ENCODE results near the gene BTBD7. TPM values are rescaled to one million over a fixed set of nuclear protein-coding genes. Genes with fewer than 3 reads are reported as not detected.

The BTBD7 gene
- total RNA-seq, 2 experiments from 2014 or later, result 12.5 to 12.6 TPM

DNA sequence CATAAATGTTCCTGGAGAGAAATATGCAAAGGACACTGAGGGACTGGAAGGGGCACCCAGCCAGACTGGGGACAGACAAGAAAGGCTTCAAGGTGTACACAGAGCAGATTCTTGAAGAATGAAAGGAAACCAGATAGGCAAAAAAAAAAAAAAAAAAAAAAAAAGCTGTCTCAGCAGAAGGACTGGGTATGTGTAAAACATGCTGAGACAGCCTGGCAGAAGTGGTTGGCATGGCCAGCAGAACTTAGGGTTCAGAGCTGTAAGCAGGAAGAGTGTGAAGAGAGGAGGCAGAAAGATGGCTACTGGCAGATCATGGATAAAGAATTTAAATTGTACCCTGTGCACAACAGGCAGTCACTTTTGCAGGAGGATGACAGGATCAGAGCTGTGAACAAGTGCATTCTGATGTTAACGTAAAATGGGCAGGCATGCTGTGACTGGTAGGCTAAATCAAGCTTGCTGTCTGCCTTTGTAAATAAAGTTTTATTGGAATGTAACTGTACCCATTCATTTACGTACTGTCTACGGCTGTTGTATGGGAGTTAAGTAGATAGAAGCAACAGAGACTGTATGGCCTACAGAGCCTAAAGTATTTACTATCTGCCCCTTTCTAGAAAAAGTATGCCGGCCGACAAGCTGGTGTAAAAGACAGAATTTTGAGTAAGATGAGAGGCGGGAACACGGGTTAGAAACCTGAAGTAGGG, 83.6 kb downstream of the BTBD7 start:
- CTCF ChIA-PET, result no interaction called here
- Mint-ChIP-seq H3K9me3 (no peaks in the 10 kb centered on the region), H3K36me3 (ENCODE audit: low read depth) (peaks cover 83% of the 10 kb centered on the region), H3K4me1 (ENCODE audit: low read depth) (no peaks in the 10 kb centered on the region), H3K4me3 (no peak overlapping the region), H3K27ac (no peak overlapping the region), H3K27me3 (no peaks in the 10 kb centered on the region)
- no peak overlapping the region for H3K4me3 ChIP-seq (ENCODE audit: low read length)
- H3K27ac ChIP-seq (ENCODE audit: low read depth in 1 of 2, low read length in 2 of 2), result no peak overlapping the region
- DNase-seq, result no peak
- H3K36me3 ChIP-seq (ENCODE audit: insufficient read depth, low read length), result peaks cover 62% of the 10 kb centered on the region
- no peak for ATAC-seq (ENCODE audit: poor library complexity)
- H3K9me3 ChIP-seq (ENCODE audit: control insufficient read depth in 1 of 2, insufficient read depth in 1 of 2, low read length in 2 of 2), result no peaks in the 10 kb centered on the region
- TF ChIP-seq, protein P1, sequence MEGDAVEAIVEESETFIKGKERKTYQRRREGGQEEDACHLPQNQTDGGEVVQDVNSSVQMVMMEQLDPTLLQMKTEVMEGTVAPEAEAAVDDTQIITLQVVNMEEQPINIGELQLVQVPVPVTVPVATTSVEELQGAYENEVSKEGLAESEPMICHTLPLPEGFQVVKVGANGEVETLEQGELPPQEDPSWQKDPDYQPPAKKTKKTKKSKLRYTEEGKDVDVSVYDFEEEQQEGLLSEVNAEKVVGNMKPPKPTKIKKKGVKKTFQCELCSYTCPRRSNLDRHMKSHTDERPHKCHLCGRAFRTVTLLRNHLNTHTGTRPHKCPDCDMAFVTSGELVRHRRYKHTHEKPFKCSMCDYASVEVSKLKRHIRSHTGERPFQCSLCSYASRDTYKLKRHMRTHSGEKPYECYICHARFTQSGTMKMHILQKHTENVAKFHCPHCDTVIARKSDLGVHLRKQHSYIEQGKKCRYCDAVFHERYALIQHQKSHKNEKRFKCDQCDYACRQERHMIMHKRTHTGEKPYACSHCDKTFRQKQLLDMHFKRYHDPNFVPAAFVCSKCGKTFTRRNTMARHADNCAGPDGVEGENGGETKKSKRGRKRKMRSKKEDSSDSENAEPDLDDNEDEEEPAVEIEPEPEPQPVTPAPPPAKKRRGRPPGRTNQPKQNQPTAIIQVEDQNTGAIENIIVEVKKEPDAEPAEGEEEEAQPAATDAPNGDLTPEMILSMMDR (IDR thresholded peaks at IDR 0.05), result no peak
- POLR2A ChIA-PET, result no interaction called here
- intact Hi-C loops (cut with DNase I, micrococcal nuclease), result no loop called here
- H3K27me3 ChIP-seq (ENCODE audit: control insufficient read depth in 1 of 2, insufficient read depth in 2 of 2, low read length in 2 of 2), result no peaks in the 10 kb centered on the region
- no peaks in the 10 kb centered on the region for H3K4me1 ChIP-seq (ENCODE audit: insufficient read depth, low read length)

DNA sequence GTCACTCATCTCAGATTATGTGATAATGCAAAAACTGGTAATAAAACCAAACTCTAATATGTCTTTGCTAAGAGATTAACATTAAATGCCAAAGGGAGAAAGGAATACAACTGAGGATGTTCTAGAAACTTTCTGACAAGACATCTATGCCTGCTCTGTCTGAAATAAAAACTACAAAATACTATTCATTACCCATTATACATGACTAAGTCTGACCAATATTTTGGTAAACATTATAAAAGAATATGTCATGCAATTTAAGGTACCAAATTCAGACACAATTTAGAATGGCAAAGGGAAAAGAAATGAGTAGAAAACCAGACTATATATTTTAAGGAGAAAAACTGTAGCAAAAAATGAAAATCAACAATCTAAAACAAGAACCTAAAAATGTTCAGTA, 86.3 kb downstream of the BTBD7 start:
- DNase-seq (no peak), ATAC-seq (ENCODE audit: poor library complexity) (no peak)
- Histone ChIP-seq H3K27ac (ENCODE audit: low read depth in 1 of 2, low read length in 2 of 2) (no peak overlapping the region), H3K9me3 (ENCODE audit: control insufficient read depth in 1 of 2, insufficient read depth in 1 of 2, low read length in 2 of 2) (no peaks in the 10 kb centered on the region), H3K4me1 (ENCODE audit: insufficient read depth, low read length) (no peaks in the 10 kb centered on the region), H3K4me3 (ENCODE audit: low read length) (no peak overlapping the region), H3K27me3 (ENCODE audit: control insufficient read depth in 1 of 2, insufficient read depth in 2 of 2, low read length in 2 of 2) (no peaks in the 10 kb centered on the region), H3K36me3 (ENCODE audit: insufficient read depth, low read length) (peaks cover 62% of the 10 kb centered on the region)
- Mint-ChIP-seq H3K27ac (no peak overlapping the region), H3K9me3 (no peaks in the 10 kb centered on the region), H3K27me3 (no peaks in the 10 kb centered on the region), H3K4me1 (ENCODE audit: low read depth) (no peaks in the 10 kb centered on the region), H3K4me3 (no peak overlapping the region), H3K36me3 (ENCODE audit: low read depth) (peaks cover 87% of the 10 kb centered on the region)
- TF ChIP-seq, protein P1 (IDR thresholded peaks at IDR 0.05), result no peak
- intact Hi-C loops (cut with DNase I, micrococcal nuclease), result no loop called here
- POLR2A ChIA-PET, result no interaction called here
- CTCF ChIA-PET, result no interaction called here

DNA sequence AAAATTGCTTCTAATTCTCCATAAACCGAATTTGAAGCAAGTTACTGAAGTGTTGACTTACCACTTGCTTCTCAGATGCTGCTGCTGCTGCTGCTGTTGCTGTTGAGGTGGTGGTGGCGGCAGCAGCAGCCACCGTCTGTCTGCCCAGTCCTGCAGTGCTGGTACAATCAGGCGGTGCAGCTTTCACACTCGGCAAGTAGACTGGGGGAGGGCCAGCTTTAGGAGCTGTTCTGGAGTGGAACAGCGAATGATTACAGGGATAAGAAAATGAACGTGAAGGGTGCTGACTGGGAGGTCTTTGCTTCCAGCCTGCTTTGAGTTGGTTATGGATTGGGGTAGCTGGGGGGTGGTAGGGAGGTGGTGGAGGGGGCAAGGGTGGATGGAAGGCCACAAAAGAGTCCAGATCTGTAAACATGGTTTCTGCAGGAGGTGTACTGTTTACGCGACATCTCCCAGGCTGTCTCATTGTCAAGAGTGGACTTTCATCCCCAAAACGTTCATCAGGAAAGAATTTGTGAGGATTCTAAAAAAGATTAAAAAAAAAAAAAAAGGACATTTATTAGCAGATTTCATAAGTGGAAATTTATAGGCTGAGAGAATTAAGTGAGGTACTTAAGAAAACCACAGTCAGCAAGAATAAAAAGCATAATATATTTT, 86.9 kb downstream of the BTBD7 start:
- Histone ChIP-seq H3K36me3 (ENCODE audit: insufficient read depth, low read length) (peaks cover 59% of the 10 kb centered on the region), H3K27ac (ENCODE audit: low read depth in 1 of 2, low read length in 2 of 2) (no peak overlapping the region), H3K27me3 (ENCODE audit: control insufficient read depth in 1 of 2, insufficient read depth in 2 of 2, low read length in 2 of 2) (no peaks in the 10 kb centered on the region), H3K4me1 (ENCODE audit: insufficient read depth, low read length) (no peaks in the 10 kb centered on the region), H3K4me3 (ENCODE audit: low read length) (no peak overlapping the region), H3K9me3 (ENCODE audit: control insufficient read depth in 1 of 2, insufficient read depth in 1 of 2, low read length in 2 of 2) (no peaks in the 10 kb centered on the region)
- Mint-ChIP-seq H3K4me1 (ENCODE audit: low read depth) (no peaks in the 10 kb centered on the region), H3K4me3 (no peak overlapping the region), H3K9me3 (no peaks in the 10 kb centered on the region), H3K36me3 (ENCODE audit: low read depth) (peaks cover 81% of the 10 kb centered on the region), H3K27ac (no peak overlapping the region), H3K27me3 (no peaks in the 10 kb centered on the region)
- intact Hi-C loops (cut with DNase I, micrococcal nuclease), result no loop called here
- ATAC-seq (ENCODE audit: poor library complexity) (no peak), DNase-seq (no peak)
- POLR2A ChIA-PET, result no interaction called here
- CTCF ChIA-PET, result no interaction called here
- TF ChIP-seq, protein P1 (IDR thresholded peaks at IDR 0.05), result no peak
